ENCODE data around the gene ENPP5.
A peak's percentile ranks its signal among the peaks of the same experiment; 100 is the strongest.

The ENPP5 gene

GRCh38 chr6:46170357-46171289, at the start of gene ENPP5 (continued):
- TF ChIP-seq GLIS2 (tag by site-specific recombination; IDR thresholded peaks at IDR 0.05), result peak; percentile 89
- TF ChIP-seq ZNF391 (tag by site-specific recombination; IDR thresholded peaks at IDR 0.05; ENCODE audit: borderline replicate concordance, low read depth), result peak; percentile 49; the same call in 1 of the 2 replicates
- no peak for TF ChIP-seq AEBP2 (tag by site-specific recombination; IDR thresholded peaks at IDR 0.05; ENCODE audit: borderline replicate concordance)
- no peak for TF ChIP-seq MEIS1 (CRISPR knock-in tag; IDR thresholded peaks at IDR 0.05; ENCODE audit: borderline replicate concordance)
- no peak for TF ChIP-seq ZNF624 (tag by site-specific recombination; IDR thresholded peaks at IDR 0.05)
- no peak for TF ChIP-seq ZBTB8A (tag by site-specific recombination; IDR thresholded peaks at IDR 0.05)
- no peak for TF ChIP-seq ZNF514 (tag by site-specific recombination; IDR thresholded peaks at IDR 0.05)
- no peak for TF ChIP-seq ZNF311 (tag by site-specific recombination; IDR thresholded peaks at IDR 0.05; ENCODE audit: borderline replicate concordance)
- TF ChIP-seq ZNF112 (tag by site-specific recombination; IDR thresholded peaks at IDR 0.05), result no peak
- 0 out of 2 replicates have a peak, but pooled peaks have one; percentile 25 for TF ChIP-seq ZNF580 (tag by site-specific recombination; IDR thresholded peaks at IDR 0.05)
- TF ChIP-seq MZF1 (tag by site-specific recombination; IDR thresholded peaks at IDR 0.05; ENCODE audit: borderline replicate concordance), result no peak
- no peak for TF ChIP-seq ZNF175 (tag by site-specific recombination; IDR thresholded peaks at IDR 0.05)
- TF ChIP-seq FEZF1 (tag by site-specific recombination; IDR thresholded peaks at IDR 0.05), result peak; percentile 44
- no peak for TF ChIP-seq ZNF544 (tag by site-specific recombination; IDR thresholded peaks at IDR 0.05)
- no peak for TF ChIP-seq ZNF747 (tag by site-specific recombination; IDR thresholded peaks at IDR 0.05)
- peak; percentile 76 for TF ChIP-seq KLF1 (tag by site-specific recombination; IDR thresholded peaks at IDR 0.05)
- TF ChIP-seq ZNF366 (tag by site-specific recombination; conservative IDR thresholded peaks at IDR 0.05), result 0 out of 2 replicates have a peak, but pooled peaks have one; percentile 18
- no peak for TF ChIP-seq ZNF555 (tag by site-specific recombination; conservative IDR thresholded peaks at IDR 0.05)
- TF ChIP-seq GLI2 (tag by site-specific recombination; IDR thresholded peaks at IDR 0.05; ENCODE audit: borderline replicate concordance, low read depth), result no peak
- TF ChIP-seq PRDM2 (tag by site-specific recombination; IDR thresholded peaks at IDR 0.05; ENCODE audit: borderline replicate concordance), result no peak
- TF ChIP-seq ZNF114 (tag by site-specific recombination; IDR thresholded peaks at IDR 0.05), result no peak
- TF ChIP-seq OVOL3 (tag by site-specific recombination; IDR thresholded peaks at IDR 0.05), result 0 out of 2 replicates have a peak, but pooled peaks have one; percentile 26
- TF ChIP-seq ZNF76 (tag by site-specific recombination; IDR thresholded peaks at IDR 0.05; ENCODE audit: borderline replicate concordance, low read depth), result 0 out of 2 replicates have a peak, but pooled peaks have one; percentile 19
- peak; percentile 99 for TF ChIP-seq PRDM10 (tag by site-specific recombination; IDR thresholded peaks at IDR 0.05)
- peak; percentile 49; the same call in 1 of the 2 replicates for TF ChIP-seq WT1 (tag by site-specific recombination; IDR thresholded peaks at IDR 0.05)
- TF ChIP-seq ZNF16 (tag by site-specific recombination; IDR thresholded peaks at IDR 0.05; ENCODE audit: low read depth), result no peak
- peak; percentile 17; the same call in 1 of the 2 replicates for TF ChIP-seq GLIS1 (tag by site-specific recombination; IDR thresholded peaks at IDR 0.05)
- no peak for TF ChIP-seq ZNF23 (tag by site-specific recombination; IDR thresholded peaks at IDR 0.05; ENCODE audit: borderline replicate concordance)

Measured in HEK293 (cell line).